H9 (cell line): ENCODE data around the gene SF3B1. TPM values are rescaled to one million over a fixed set of nuclear protein-coding genes. Genes with fewer than 3 reads are reported as not detected.

Experiments
- DNase-seq: peaks from one replicate; pipeline ENCODE4 v3.0.0-alpha.2; 2017
- H2AFZ ChIP-seq: one replicate; pipeline ENCODE4 v1.6.1; 2013; ENCODE audit warnings: mild to moderate bottlenecking, low read length, control low read depth, moderate library complexity
- H2AK5ac ChIP-seq: 2 replicates; pipeline ENCODE4 v1.6.1; 2013; ENCODE audit warnings: low read length, control low read depth, mixed read lengths; ENCODE audit not compliant: insufficient read length
- H2BK120ac ChIP-seq: one replicate; pipeline ENCODE4 v1.6.1; 2013; ENCODE audit warnings: low read depth, mild to moderate bottlenecking, low read length, control low read depth, inconsistent platforms; ENCODE audit not compliant: poor library complexity, severe bottlenecking
- H2BK12ac ChIP-seq: 2 replicates; pipeline ENCODE4 v1.6.1; 2013; ENCODE audit warnings: low read length, control low read depth, mixed read lengths, low read depth; ENCODE audit not compliant: insufficient read length
- H2BK15ac ChIP-seq: 2 replicates; pipeline ENCODE4 v1.6.1; 2013; ENCODE audit warnings: low read depth, low read length, control low read depth
- H2BK20ac ChIP-seq: one replicate; pipeline ENCODE4 v1.6.1; 2013; ENCODE audit warnings: low read depth, mild to moderate bottlenecking, low read length, control low read depth, inconsistent platforms; ENCODE audit not compliant: poor library complexity, severe bottlenecking
- H2BK5ac ChIP-seq: 2 replicates; pipeline ENCODE4 v1.6.1; 2013; ENCODE audit warnings: low read length, control low read depth, mixed read lengths; ENCODE audit not compliant: insufficient read length
- H3K14ac ChIP-seq: 2 replicates; pipeline ENCODE4 v1.6.1; 2013; ENCODE audit warnings: low read length, control low read depth; ENCODE audit not compliant: insufficient read depth
- H3K18ac ChIP-seq: 2 replicates; pipeline ENCODE4 v1.6.1; 2013; ENCODE audit warnings: low read depth, mild to moderate bottlenecking, mixed read lengths, low read length, control low read depth; ENCODE audit not compliant: insufficient read length
- H3K23ac ChIP-seq: 2 replicates; pipeline ENCODE4 v1.6.1; 2013; ENCODE audit warnings: low read length, control low read depth, mixed read lengths, low read depth; ENCODE audit not compliant: insufficient read length
- H3K23me2 ChIP-seq: 2 replicates; pipeline ENCODE4 v1.6.1; 2013; ENCODE audit warnings: low read depth, mild to moderate bottlenecking, mixed read lengths, low read length, control low read depth; ENCODE audit not compliant: insufficient read length, poor library complexity, severe bottlenecking
- H3K27ac ChIP-seq: 2 replicates; pipeline ENCODE4 v1.5.1; 2013; ENCODE audit warnings: low read length, control low read depth, mixed read lengths, low read depth; ENCODE audit not compliant: insufficient read length
- H3K27me3 ChIP-seq: 2 replicates; pipeline ENCODE4 v1.6.1; 2013; ENCODE audit warnings: low read length, control low read depth, inconsistent platforms; ENCODE audit not compliant: insufficient read depth
- H3K4ac ChIP-seq: 2 replicates; pipeline ENCODE4 v1.6.1; 2013; ENCODE audit warnings: low read depth, mild to moderate bottlenecking, control low read depth, inconsistent platforms, low read length, moderate library complexity
- H3K4me1 ChIP-seq: 2 replicates; pipeline ENCODE4 v1.6.1; 2013; ENCODE audit warnings: low read length, control low read depth, inconsistent platforms; ENCODE audit not compliant: insufficient read depth
- H3K4me2 ChIP-seq: 2 replicates; pipeline ENCODE4 v1.6.1; 2013; ENCODE audit warnings: low read length, control low read depth, mixed read lengths; ENCODE audit not compliant: insufficient read length, insufficient read depth
- H3K56ac ChIP-seq: 2 replicates; pipeline ENCODE4 v1.6.1; 2013; ENCODE audit warnings: low read depth, mild to moderate bottlenecking, mixed read lengths, low read length, control low read depth; ENCODE audit not compliant: insufficient read length
- H3K79me1 ChIP-seq: 2 replicates; pipeline ENCODE4 v1.6.1; 2013; ENCODE audit warnings: low read depth, mild to moderate bottlenecking, moderate library complexity, low read length, control low read depth, inconsistent platforms; ENCODE audit not compliant: insufficient read depth, poor library complexity, severe bottlenecking
- H3K79me2 ChIP-seq: 2 replicates; pipeline ENCODE4 v1.6.1; 2013; ENCODE audit warnings: low read length, control low read depth, inconsistent platforms; ENCODE audit not compliant: insufficient read depth
- H3K9ac ChIP-seq: 2 replicates; pipeline ENCODE4 v1.6.1; 2013; ENCODE audit warnings: low read length, control low read depth, mixed read lengths; ENCODE audit not compliant: insufficient read length; ENCODE audit errors: extremely low read depth
- H3K9me3 ChIP-seq: one replicate; pipeline ENCODE4 v1.6.1; 2013; ENCODE audit warnings: low read depth, low read length, inconsistent platforms; ENCODE audit not compliant: control insufficient read depth
- H3T11ph ChIP-seq: one replicate; pipeline ENCODE4 v1.6.1; 2013; ENCODE audit warnings: mild to moderate bottlenecking, low read length, control low read depth, inconsistent platforms
- H4K20me1 ChIP-seq: one replicate; pipeline ENCODE4 v1.6.1; 2013; ENCODE audit not compliant: control insufficient read depth, insufficient read length, insufficient read depth
- H4K5ac ChIP-seq: 2 replicates; pipeline ENCODE4 v1.6.1; 2013; ENCODE audit warnings: low read depth, mild to moderate bottlenecking, mixed read lengths, low read length, control low read depth; ENCODE audit not compliant: insufficient read length
- H4K8ac ChIP-seq: replicated peaks from 2 replicates; pipeline ENCODE4 v1.6.1; 2013; ENCODE audit warnings: low read length, control low read depth, mixed read lengths, low read depth; ENCODE audit not compliant: insufficient read length
- H4K91ac ChIP-seq: 2 replicates; pipeline ENCODE4 v1.6.1; 2013; ENCODE audit warnings: low read depth, mild to moderate bottlenecking, moderate library complexity, mixed read lengths, low read length, control low read depth; ENCODE audit not compliant: insufficient read length
- H3K27ac Mint-ChIP-seq, 3 experiments: 2 replicates in 2 of 3; 3 replicates in 1 of 3; pipeline ENCODE4 v1.8.0; 2020 to 2021; ENCODE audit warnings: mixed read lengths in 3 of 3, mild to moderate bottlenecking in 1 of 3, moderate library complexity in 1 of 3
- H3K27me3 Mint-ChIP-seq: 2 replicates; pipeline ENCODE4 v1.8.0; 2021; ENCODE audit warnings: low read depth, mild to moderate bottlenecking, moderate library complexity, mixed read lengths
- H3K36me3 Mint-ChIP-seq, 3 experiments: 2 replicates in 2 of 3; 3 replicates in 1 of 3; pipeline ENCODE4 v1.8.0; 2020 to 2021; ENCODE audit warnings: low read depth in 3 of 3, mixed read lengths in 3 of 3; ENCODE audit not compliant: insufficient read depth in 1 of 3
- H3K4me1 Mint-ChIP-seq, 2 experiments: 2 replicates each; pipeline ENCODE4 v1.8.0; 2020; ENCODE audit warnings: mixed read lengths in 2 of 2
- H3K4me3 Mint-ChIP-seq, 2 experiments: 2 replicates in 1 of 2; 3 replicates in 1 of 2; pipeline ENCODE4 v1.8.0; 2020 to 2021; ENCODE audit warnings: mild to moderate bottlenecking in 2 of 2, mixed read lengths in 2 of 2, moderate library complexity in 1 of 2
- H3K9me3 Mint-ChIP-seq, 2 experiments: 2 replicates in 1 of 2; 3 replicates in 1 of 2; pipeline ENCODE4 v1.8.0; 2020; ENCODE audit warnings: mild to moderate bottlenecking in 2 of 2, mixed read lengths in 2 of 2, moderate library complexity in 1 of 2
- WGBS: extraction: QIAGEN DNeasy Blood & Tissue Kit; methylation state at CpG from one replicate; pipeline ENCODE4 v1.1.7; 2013; ENCODE audit warnings: missing lambda C conversion rate, low lambda C conversion rate, mixed read lengths; ENCODE audit not compliant: insufficient read length; ENCODE audit errors: extremely low coverage; 5-methylcytosine and 5-hydroxymethylcytosine counted together
- total RNA-seq: library from RNA; stranded (reverse); gene quantifications from 2 replicates; pipeline ENCODE4 v1.2.1, GENCODE V29; 2021
- TF ChIP-seq, protein P1 (sequence below): fragments of 200-600 bp; sonication (generic); conservative IDR thresholded peaks from 3 replicates; pipeline ENCODE4 v1.8.0; 2021; ENCODE audit warnings: antibody characterized with exemption, mild to moderate bottlenecking

The SF3B1 gene
- total RNA-seq, 1 experiment from 2014 or later = 278 TPM

DNA sequence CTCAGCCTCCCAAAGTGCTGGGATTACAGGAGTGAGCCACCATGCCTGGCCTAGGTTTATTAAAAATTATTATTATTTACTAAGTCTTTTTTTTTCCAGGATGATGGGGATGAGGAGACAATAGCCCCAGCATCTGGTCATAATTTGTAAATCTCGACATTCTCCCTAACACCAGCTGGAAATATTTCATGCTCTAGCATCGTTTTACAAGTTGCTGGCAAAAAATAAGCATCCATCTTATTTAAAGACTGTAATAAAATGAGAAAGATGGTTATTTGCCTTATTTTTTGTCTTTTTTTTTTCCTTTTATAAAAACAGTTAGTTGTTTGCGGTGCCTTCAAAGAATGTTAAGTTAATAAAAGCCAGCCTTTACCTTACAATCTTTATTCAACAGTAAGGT is 56.7 kb downstream of the SF3B1 start:
- H3K27ac Mint-ChIP-seq = no peak overlapping the region
- no peak overlapping the region for H3K23ac ChIP-seq
- TF ChIP-seq, protein P1, sequence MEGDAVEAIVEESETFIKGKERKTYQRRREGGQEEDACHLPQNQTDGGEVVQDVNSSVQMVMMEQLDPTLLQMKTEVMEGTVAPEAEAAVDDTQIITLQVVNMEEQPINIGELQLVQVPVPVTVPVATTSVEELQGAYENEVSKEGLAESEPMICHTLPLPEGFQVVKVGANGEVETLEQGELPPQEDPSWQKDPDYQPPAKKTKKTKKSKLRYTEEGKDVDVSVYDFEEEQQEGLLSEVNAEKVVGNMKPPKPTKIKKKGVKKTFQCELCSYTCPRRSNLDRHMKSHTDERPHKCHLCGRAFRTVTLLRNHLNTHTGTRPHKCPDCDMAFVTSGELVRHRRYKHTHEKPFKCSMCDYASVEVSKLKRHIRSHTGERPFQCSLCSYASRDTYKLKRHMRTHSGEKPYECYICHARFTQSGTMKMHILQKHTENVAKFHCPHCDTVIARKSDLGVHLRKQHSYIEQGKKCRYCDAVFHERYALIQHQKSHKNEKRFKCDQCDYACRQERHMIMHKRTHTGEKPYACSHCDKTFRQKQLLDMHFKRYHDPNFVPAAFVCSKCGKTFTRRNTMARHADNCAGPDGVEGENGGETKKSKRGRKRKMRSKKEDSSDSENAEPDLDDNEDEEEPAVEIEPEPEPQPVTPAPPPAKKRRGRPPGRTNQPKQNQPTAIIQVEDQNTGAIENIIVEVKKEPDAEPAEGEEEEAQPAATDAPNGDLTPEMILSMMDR = no peak
- H3K56ac ChIP-seq = no peak overlapping the region
- H3K27me3 ChIP-seq = no peaks in the 10 kb centered on the region
- H3K4me2 ChIP-seq = no peak overlapping the region
- H2BK120ac ChIP-seq = no peak overlapping the region
- no peak overlapping the region for H2BK5ac ChIP-seq
- H3K79me2 ChIP-seq = no peaks in the 10 kb centered on the region
- no peak overlapping the region for H3T11ph ChIP-seq
- no peak overlapping the region for H2BK20ac ChIP-seq
- no peak overlapping the region for H3K14ac ChIP-seq
- H3K79me1 ChIP-seq = no peaks in the 10 kb centered on the region
- H4K5ac ChIP-seq = no peak overlapping the region
- no peaks in the 10 kb centered on the region; a peak in 1 of 5 replicates for H3K9me3 Mint-ChIP-seq
- no peaks in the 10 kb centered on the region for H3K4me1 ChIP-seq
- no peak overlapping the region for H3K4ac ChIP-seq
- H3K27ac ChIP-seq = no peak overlapping the region
- no peak overlapping the region for H2BK15ac ChIP-seq
- H4K8ac ChIP-seq = no peak overlapping the region
- H3K23me2 ChIP-seq = no peaks in the 10 kb centered on the region
- H3K36me3 Mint-ChIP-seq = no peaks in the 10 kb centered on the region
- H3K4me3 Mint-ChIP-seq = no peak overlapping the region
- H3K9me3 ChIP-seq = no peaks in the 10 kb centered on the region
- H3K18ac ChIP-seq = no peak overlapping the region
- H4K91ac ChIP-seq = no peak overlapping the region
- DNase-seq = no peak
- no peak overlapping the region for H2AK5ac ChIP-seq
- no CpG with 5 or more reads among the region's 3 CpGs for WGBS
- no peak overlapping the region for H3K9ac ChIP-seq
- H2AFZ ChIP-seq = no peak overlapping the region
- H2BK12ac ChIP-seq = no peak overlapping the region
- H3K27me3 Mint-ChIP-seq = no peaks in the 10 kb centered on the region; the same call in 1 of the 2 replicates
- H4K20me1 ChIP-seq = no peaks in the 10 kb centered on the region
- peaks cover 0 to 4% of the 10 kb centered on the region in 2 experiments; a peak in 3 of 4 replicates for H3K4me1 Mint-ChIP-seq
